Esophagus mucosa (tissue), 1 donor: ENCODE results near the gene CTRB1. TPM values are rescaled to one million over a fixed set of nuclear protein-coding genes. Genes with fewer than 3 reads are reported as not detected.
A peak's percentile ranks its signal among the peaks of the same experiment; 100 is the strongest.
"Not testable (repeated sequence)": the region's sequence is repeated elsewhere in the genome, so short reads cannot be mapped to it uniquely, and the experiment has no call there.

Experiments used
- ATAC-seq: fragments of 200-7000 bp; cut with Tn5 transposase; one replicate; pipeline ENCODE4 v1.9.1; 2020
- total RNA-seq: library from RNA; stranded (reverse); gene quantifications from one replicate; pipeline ENCODE4 v1.2.4, GENCODE V29; 2023
- donor health status: DM: yes; HTN: yes; CAD: no.

CTRB1 gene
- total RNA-seq, 1 donor from 2014 or later = 0.44 TPM

GRCh38 chr16:75256696-75257343, 38.0 kb downstream of the CTRB1 start:
- no peak for ATAC-seq

- ATAC-seq = no peak
Measured at GRCh38 chr16:75257886-75258806, 39.4 kb downstream of the CTRB1 start.

- no peak for ATAC-seq
Measured at GRCh38 chr16:75258807-75259141, 40.0 kb downstream of the CTRB1 start.

- no peak for ATAC-seq
Measured at GRCh38 chr16:75260851-75261589, 42.2 kb downstream of the CTRB1 start.

GRCh38 chr16:75261590-75262078, 42.8 kb downstream of the CTRB1 start:
- no peak for ATAC-seq

DNA sequence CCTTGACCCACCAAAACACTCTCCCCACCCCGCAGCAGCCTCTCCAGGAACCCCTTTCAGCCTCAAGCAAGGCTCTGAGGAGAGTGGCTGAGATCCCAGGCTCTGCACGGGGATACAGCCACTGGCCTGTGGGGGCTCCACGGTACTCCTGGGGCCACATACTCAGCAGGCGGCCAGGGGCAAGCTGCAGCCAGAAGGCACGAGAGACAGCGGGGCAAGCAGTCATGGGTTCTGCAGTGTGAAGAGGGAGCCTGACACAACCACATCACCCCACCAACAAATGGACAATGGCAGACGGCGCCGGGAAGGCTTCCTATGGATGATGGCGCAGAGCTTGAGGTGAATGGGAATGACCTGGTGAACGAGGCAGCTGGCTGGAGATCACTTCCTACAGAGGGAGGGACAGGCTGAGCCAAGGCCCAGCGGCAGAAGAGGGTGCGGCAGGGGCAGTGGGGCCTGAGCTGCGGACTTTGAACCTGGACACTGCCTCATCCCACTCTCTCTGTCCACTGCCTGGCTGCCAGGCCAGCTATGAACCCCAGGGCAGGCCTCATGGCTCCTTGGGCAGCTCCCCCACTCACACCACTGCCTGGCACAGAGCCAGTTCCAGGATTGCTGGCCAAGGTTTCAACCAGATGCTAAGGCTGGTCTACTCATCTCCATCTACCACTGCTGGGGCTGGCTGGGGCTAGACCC, 43.5 kb downstream of the CTRB1 start:
- no peak for ATAC-seq

GRCh38 chr16:75262800-75263127, 44.0 kb downstream of the CTRB1 start:
- ATAC-seq = no peak

DNA sequence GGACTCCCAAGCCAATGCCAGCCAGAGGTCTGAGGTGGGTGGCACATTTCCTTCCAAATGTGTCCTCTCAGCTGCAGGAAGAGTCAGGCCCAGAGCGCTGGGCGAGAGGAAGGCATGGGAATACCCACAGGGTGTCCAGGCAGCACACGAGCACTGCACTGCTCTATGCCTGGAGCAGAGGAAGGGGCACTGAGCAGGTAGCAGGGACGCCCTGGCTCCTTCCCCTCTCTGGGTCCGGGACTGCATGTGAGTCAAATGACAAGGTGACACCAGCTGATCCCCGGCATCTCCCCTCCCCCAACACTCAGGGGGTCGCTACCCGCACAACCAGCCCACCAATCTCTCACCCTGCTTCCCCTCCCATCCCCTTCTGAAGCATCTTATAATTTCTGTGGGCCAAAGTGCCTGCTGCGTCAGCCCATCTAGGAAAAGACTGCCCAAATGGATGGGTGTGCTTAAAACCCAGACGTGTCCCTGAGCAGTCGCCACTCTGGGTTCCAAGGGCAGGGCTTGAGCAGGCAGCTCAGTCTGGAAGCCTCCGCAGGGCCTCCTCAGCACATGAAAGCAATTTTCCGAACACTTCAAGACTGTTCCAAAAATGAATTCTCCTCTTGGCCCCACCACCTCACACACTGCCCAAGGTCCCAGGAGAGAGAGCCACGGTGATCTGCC, 44.6 kb downstream of the CTRB1 start:
- ATAC-seq = no peak

DNA sequence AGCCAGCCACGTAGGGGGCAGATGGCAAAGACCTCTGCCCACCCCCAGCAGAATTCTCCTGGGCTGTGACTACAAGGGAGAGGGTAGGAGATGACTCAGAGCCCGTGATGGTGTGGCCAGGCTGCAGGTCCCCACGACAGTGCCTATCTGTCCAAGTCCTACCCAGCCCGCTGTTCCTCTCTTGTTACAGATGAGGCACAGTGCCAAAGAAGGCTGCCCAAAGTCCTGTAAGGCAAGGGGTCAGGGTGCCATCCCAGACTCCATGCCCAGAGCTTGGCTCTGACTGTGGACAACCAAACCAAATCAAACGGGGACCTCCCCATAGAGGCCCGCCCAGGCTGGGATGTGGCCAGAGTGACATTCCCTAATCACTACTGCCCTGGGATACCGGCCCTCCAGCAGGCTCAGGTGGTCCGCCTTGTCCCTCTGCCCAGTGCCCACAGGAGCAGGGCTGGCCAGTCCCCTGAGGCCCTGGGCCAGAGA, 45.2 kb downstream of the CTRB1 start:
- no peak for ATAC-seq

GRCh38 chr16:75264457-75264998, 45.7 kb downstream of the CTRB1 start:
- no peak for ATAC-seq

- ATAC-seq = peak; percentile 19
Measured at GRCh38 chr16:75264999-75265910, 46.5 kb downstream of the CTRB1 start.

GRCh38 chr16:75265911-75266701, 47.3 kb downstream of the CTRB1 start:
- peak; percentile 40 for ATAC-seq

GRCh38 chr16:75266738-75267630, 48.2 kb downstream of the CTRB1 start:
- ATAC-seq = no peak

DNA sequence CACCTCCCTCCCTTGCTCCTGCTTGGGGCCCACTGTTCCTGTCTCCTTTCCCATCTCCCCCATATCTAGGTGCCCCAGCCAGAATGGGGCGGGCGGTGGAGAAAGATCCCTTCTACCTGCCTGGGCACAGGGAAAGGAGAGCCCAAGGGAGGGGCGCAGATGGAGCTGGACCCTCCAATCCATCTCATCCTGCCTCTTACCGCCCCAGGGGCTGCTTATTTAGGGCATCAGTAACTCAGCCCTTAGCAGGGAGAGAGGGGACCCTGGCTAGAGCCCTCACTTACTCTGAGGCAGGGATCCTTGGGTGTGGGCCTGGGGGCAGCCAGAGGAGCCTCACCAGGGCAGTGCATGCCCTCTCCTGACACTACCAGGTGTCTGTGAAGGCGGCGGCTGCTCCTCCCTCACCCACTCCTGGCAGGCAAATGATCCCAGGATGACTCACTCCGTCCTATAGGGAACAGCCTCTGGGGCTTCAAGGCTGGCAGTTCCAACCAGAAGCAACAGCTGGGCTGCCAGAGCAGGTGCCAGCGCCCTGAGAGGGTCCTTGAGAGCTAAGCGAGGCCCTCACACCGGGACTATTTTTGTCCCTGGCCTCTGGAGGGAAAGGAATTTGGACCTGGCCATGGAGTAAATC, 49.0 kb downstream of the CTRB1 start:
- peak; percentile 88 for ATAC-seq

DNA sequence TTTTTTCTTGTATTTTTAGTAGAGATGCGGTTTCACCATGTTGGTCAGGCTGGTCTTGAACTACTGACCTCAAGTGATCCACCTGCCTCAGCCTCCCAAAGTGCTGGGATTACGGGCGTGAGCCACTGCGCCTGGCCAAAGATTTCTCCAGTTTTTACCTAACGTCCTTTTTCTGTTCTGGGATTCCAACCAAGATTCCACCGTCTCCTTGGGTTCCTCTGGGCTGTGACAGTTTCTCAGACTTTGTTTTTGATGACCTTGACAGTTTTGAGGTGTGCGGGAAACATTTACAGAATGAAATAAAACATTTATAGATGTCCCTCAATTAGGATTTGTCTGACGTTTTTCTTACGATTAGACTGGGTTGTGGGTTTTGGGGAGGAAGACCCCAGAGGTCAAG, 50.6 kb downstream of the CTRB1 start:
- not testable (repeated sequence) for ATAC-seq

GRCh38 chr16:75271441-75272096, 52.8 kb downstream of the CTRB1 start:
- no peak for ATAC-seq

DNA sequence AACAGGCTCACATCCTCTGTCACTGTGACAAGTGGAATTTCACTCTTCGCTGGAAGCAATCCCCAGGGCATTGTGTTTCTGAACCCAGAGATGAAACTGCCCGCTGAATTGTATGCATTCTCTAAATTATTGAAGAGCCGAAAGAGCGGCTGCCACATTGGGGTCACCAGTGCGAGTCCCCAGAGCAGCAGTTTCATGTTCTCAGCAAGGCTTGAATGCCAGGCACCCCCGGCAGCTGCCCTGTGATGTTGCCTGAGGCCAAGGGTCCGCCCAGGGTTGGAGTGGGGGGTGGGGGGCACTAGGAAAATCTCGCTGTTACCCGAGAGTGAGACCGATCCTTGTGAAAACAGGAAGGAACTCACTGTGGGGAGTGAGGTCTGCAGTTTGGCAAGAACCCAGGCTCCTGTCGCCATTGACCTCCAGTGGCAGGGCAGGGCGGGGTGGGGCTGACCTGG, 53.3 kb downstream of the CTRB1 start:
- ATAC-seq = no peak
